H1 (cell line): Measurements from ENCODE around the gene NFKB1. TPM values are rescaled to one million over a fixed set of nuclear protein-coding genes. Genes with fewer than 3 reads are reported as not detected.

ENCODE experiments used
- CTCF ChIA-PET: fragments of 300-600 bp; sonication (Branson Sonifier 250); formaldehyde crosslinking; loops from one replicate; lab custom pipeline; 2021; ENCODE audit not compliant: partially characterized antibody; lab: Charles Lee
- POLR2A ChIA-PET: fragments of 300-600 bp; sonication (Branson Sonifier 250); formaldehyde crosslinking; loops from one replicate; lab custom pipeline; 2021; ENCODE audit warnings: inconsistent platforms; ENCODE audit not compliant: partially characterized antibody; lab: Charles Lee
- DNase-seq, 2 experiments: peaks; one replicate each; pipeline versions ENCODE4 v3.0.0 to v3.0.0-alpha.2; 2010 to 2022; ENCODE audit warnings: low spot score in 2 of 2, low read depth in 1 of 2, mixed read lengths in 1 of 2
- FAIRE-seq: peaks from 2 replicates; lab custom pipeline; 2011; peaks lifted over from hg19 to GRCh38; lab: Jason Lieb, UNC
- H2AFZ ChIP-seq: 2 replicates; pipeline ENCODE4 v1.8.1; 2012; ENCODE audit warnings: low read length, inconsistent platforms
- H2AK5ac ChIP-seq: 2 replicates; pipeline ENCODE4 v1.6.1; 2013; ENCODE audit warnings: low read depth, low read length
- H2BK120ac ChIP-seq: replicated peaks from 2 replicates; pipeline ENCODE3; 2013; ENCODE audit warnings: low read depth, low read length, inconsistent platforms
- H2BK12ac ChIP-seq: 2 replicates; pipeline ENCODE4 v1.6.1; 2013; ENCODE audit warnings: low read depth, low read length
- H2BK15ac ChIP-seq: 2 replicates; pipeline ENCODE4 v1.6.1; 2013; ENCODE audit warnings: low read length
- H2BK20ac ChIP-seq: 2 replicates; pipeline ENCODE4 v1.6.1; 2013; ENCODE audit warnings: low read length
- H2BK5ac ChIP-seq: 2 replicates; pipeline ENCODE4 v1.6.1; 2013; ENCODE audit warnings: low read depth, low read length
- H3K14ac ChIP-seq: 2 replicates; pipeline ENCODE4 v1.6.1; 2013; ENCODE audit warnings: inconsistent platforms; ENCODE audit not compliant: insufficient read length
- H3K18ac ChIP-seq: 2 replicates; pipeline ENCODE4 v1.6.1; 2013; ENCODE audit warnings: low read length; ENCODE audit errors: extremely low read depth
- H3K23ac ChIP-seq: 2 replicates; pipeline ENCODE4 v1.6.1; 2013; ENCODE audit warnings: inconsistent platforms; ENCODE audit not compliant: insufficient read length
- H3K23me2 ChIP-seq: 2 replicates; pipeline ENCODE4 v1.6.1; 2013; ENCODE audit warnings: low read depth, low read length
- H3K27ac ChIP-seq: 2 replicates; pipeline ENCODE4 v1.6.1; 2011; ENCODE audit warnings: low read depth, low read length, inconsistent platforms
- H3K27me3 ChIP-seq, 4 experiments: replicated peaks in 1 of 4; 1 replicate in 1 of 4; 2 replicates in 3 of 4; pipeline versions ENCODE4 v1.6.1 to v1.8.1; 2011 to 2013; ENCODE audit warnings: low read length in 3 of 4, mild to moderate bottlenecking in 3 of 4, inconsistent platforms in 2 of 4, mixed read lengths in 2 of 4, moderate library complexity in 1 of 4; ENCODE audit not compliant: control insufficient read depth in 3 of 4, insufficient read depth in 3 of 4; ENCODE audit errors: extremely low read depth in 1 of 4
- H3K36me3 ChIP-seq, 4 experiments: 2 replicates each; pipeline versions ENCODE4 v1.6.1 to v1.8.1; 2011 to 2013; ENCODE audit warnings: mild to moderate bottlenecking in 4 of 4, low read length in 3 of 4, moderate library complexity in 2 of 4, control low read depth in 1 of 4, inconsistent platforms in 1 of 4; ENCODE audit not compliant: insufficient read depth in 4 of 4, control insufficient read depth in 2 of 4
- H3K4ac ChIP-seq: replicated peaks from 2 replicates; pipeline ENCODE3; 2013; ENCODE audit warnings: low read length, low read depth, mixed read lengths, inconsistent platforms; ENCODE audit not compliant: insufficient read length
- H3K4me1 ChIP-seq, 4 experiments: replicated peaks in 1 of 4; 1 replicate in 1 of 4; 2 replicates in 3 of 4; pipeline versions ENCODE4 v1.6.1 to v1.8.1; 2011 to 2013; ENCODE audit warnings: low read length in 3 of 4, inconsistent platforms in 2 of 4, mixed read lengths in 1 of 4; ENCODE audit not compliant: insufficient read depth in 4 of 4, control insufficient read depth in 3 of 4
- H3K4me2 ChIP-seq, 2 experiments: 2 replicates each; pipeline versions ENCODE4 v1.6.1 to v1.8.1; 2011 to 2013; ENCODE audit warnings: low read depth in 2 of 2, low read length in 2 of 2, control low read depth in 1 of 2, inconsistent platforms in 1 of 2, mild to moderate bottlenecking in 1 of 2; ENCODE audit not compliant: insufficient read depth in 1 of 2
- H3K4me3 ChIP-seq, 4 experiments: fragments of 200-600, 300-600 bp in 1 of 4; sonication (generic), shearing (Covaris generic), sonication (Bioruptor Twin) in 1 of 4; 2 replicates each; pipeline versions ENCODE4 v1.5.1 to v1.8.1; 2011 to 2016; ENCODE audit warnings: low read length in 4 of 4, low read depth in 3 of 4, control low read depth in 2 of 4, inconsistent platforms in 2 of 4, mild to moderate bottlenecking in 2 of 4, mixed read lengths in 1 of 4, moderate library complexity in 1 of 4; ENCODE audit not compliant: insufficient read depth in 2 of 4; ENCODE audit errors: extremely low read depth in 1 of 4
- H3K56ac ChIP-seq: replicated peaks from 2 replicates; pipeline ENCODE3; 2013; ENCODE audit warnings: low read depth, mild to moderate bottlenecking, mixed read lengths, low read length, inconsistent platforms; ENCODE audit not compliant: insufficient read length
- H3K79me1 ChIP-seq: 2 replicates; pipeline ENCODE4 v1.6.1; 2013; ENCODE audit warnings: low read depth, low read length, control low read depth
- H3K79me2 ChIP-seq, 2 experiments: 2 replicates each; pipeline versions ENCODE4 v1.6.1 to v1.8.1; 2012 to 2013; ENCODE audit warnings: low read length in 2 of 2, mild to moderate bottlenecking in 2 of 2, inconsistent platforms in 1 of 2; ENCODE audit not compliant: insufficient read depth in 2 of 2, control insufficient read depth in 1 of 2
- H3K9ac ChIP-seq, 4 experiments: replicated peaks in 1 of 4; 1 replicate in 1 of 4; 2 replicates in 3 of 4; pipeline versions ENCODE4 v1.6.1 to v1.8.1; 2011 to 2013; ENCODE audit warnings: low read depth in 3 of 4, low read length in 3 of 4, control low read depth in 2 of 4, mild to moderate bottlenecking in 2 of 4, moderate library complexity in 2 of 4, inconsistent platforms in 1 of 4; ENCODE audit errors: extremely low read depth in 1 of 4
- H3K9me3 ChIP-seq, 2 experiments: 2 replicates each; pipeline versions ENCODE4 v1.6.1 to v1.8.1; 2012 to 2013; ENCODE audit warnings: mild to moderate bottlenecking in 2 of 2, moderate library complexity in 2 of 2, control low read depth in 1 of 2, inconsistent platforms in 1 of 2, low read depth in 1 of 2, low read length in 1 of 2, mixed read lengths in 1 of 2; ENCODE audit not compliant: insufficient read depth in 2 of 2
- H4K20me1 ChIP-seq, 2 experiments: replicated peaks in 1 of 2; 2 replicates each; pipeline versions ENCODE3 to v1.8.1; 2011 to 2013; ENCODE audit warnings: inconsistent platforms in 2 of 2, low read length in 2 of 2, mild to moderate bottlenecking in 1 of 2; ENCODE audit not compliant: insufficient read depth in 2 of 2, control insufficient read depth in 1 of 2
- H4K5ac ChIP-seq: 2 replicates; pipeline ENCODE4 v1.6.1; 2013; ENCODE audit warnings: low read length, low read depth, mixed read lengths, inconsistent platforms; ENCODE audit not compliant: insufficient read length
- H4K8ac ChIP-seq: 2 replicates; pipeline ENCODE4 v1.8.0; 2013; ENCODE audit warnings: mild to moderate bottlenecking, moderate library complexity, low read length, inconsistent platforms; ENCODE audit not compliant: insufficient read depth; ENCODE audit errors: extremely low read depth
- H4K91ac ChIP-seq: replicated peaks from 2 replicates; pipeline ENCODE3; 2013; ENCODE audit warnings: low read length, mixed read lengths, inconsistent platforms; ENCODE audit not compliant: insufficient read length
- ASH2L ChIP-seq: fragments of 200-600, 300-600 bp; sonication (generic); IDR thresholded peaks from one replicate; pipeline ENCODE4 v1.7.1; 2017; ENCODE audit warnings: low read length
- EGR1 ChIP-seq: IDR thresholded peaks from 2 replicates; pipeline ENCODE4 v1.6.1; 2011; ENCODE audit warnings: low read depth, low read length, borderline replicate concordance
- SUZ12 ChIP-seq: fragments of 200-600 bp; sonication (generic); IDR thresholded peaks from 2 replicates; pipeline ENCODE4 v1.6.1; 2012; ENCODE audit warnings: mild to moderate bottlenecking, inconsistent platforms, low read length, moderate library complexity, mixed read lengths
- WGBS, 2 experiments: shearing (Covaris generic) in 1 of 2; methylation state at CpG; one replicate each; pipeline versions ENCODE4 v1.1.6 to v1.1.7; 2013 to 2015; ENCODE audit warnings: low lambda C conversion rate in 2 of 2, mixed read lengths in 2 of 2, inconsistent platforms in 1 of 2, low coverage in 1 of 2, missing lambda C conversion rate in 1 of 2; ENCODE audit not compliant: insufficient replicate concordance in 2 of 2, insufficient coverage in 1 of 2, insufficient read length in 1 of 2; ENCODE audit errors: extremely low coverage in 1 of 2, missing lambda C conversion rate in 1 of 2; 5-methylcytosine and 5-hydroxymethylcytosine counted together
- polyA plus RNA-seq, 7 experiments: library from polyadenylated mRNA; depleted of rRNA in 3 of 7; stranded (reverse) in 5 of 7; unstranded in 2 of 7; fragments of >200 nt in 5 of 7; fragments of 200-250 nt in 2 of 7; gene quantifications; 1 replicate in 5 of 7; 2 replicates in 1 of 7; 4 replicates in 1 of 7; pipeline versions ENCODE4 v1.2.1 to v1.2.3, GENCODE V29; 2011 to 2013; ENCODE audit warnings: missing spikeins in 2 of 7, mixed read lengths in 2 of 7
- total RNA-seq: library from RNA; stranded (reverse); fragmentation: NEBNext Ultra II Directional; extraction: Animal tissue kit (Norgen Biotek cat#: 25700); gene quantifications from 2 replicates; pipeline ENCODE4 v1.2.1, GENCODE V29; 2021

NFKB1 gene
- total and polyA plus RNA-seq, 2 of the 8 experiments (the other 6 are each of a cell fraction or from before 2014, with no cell fraction given), result 2.9 to 6.8 TPM

- Histone ChIP-seq H4K91ac (no peak overlapping the region), H2AK5ac (no peak overlapping the region), H2BK15ac (no peak overlapping the region), H3K4me2 (no peak overlapping the region), H3K79me2 (no peaks in the 10 kb centered on the region), H3K9me3 (no peaks in the 10 kb centered on the region), H2AFZ (no peak overlapping the region), H3K23ac (no peak overlapping the region), H3K36me3 (no peaks in the 10 kb centered on the region), H4K8ac (no peak overlapping the region), H3K23me2 (no peaks in the 10 kb centered on the region), H2BK12ac (no peak overlapping the region), H3K79me1 (no peaks in the 10 kb centered on the region), H3K14ac (no peak overlapping the region), H4K5ac (no peak overlapping the region), H2BK120ac (no peak overlapping the region), H2BK5ac (no peak overlapping the region), H3K4me1 (no peaks in the 10 kb centered on the region), H3K27ac (no peak overlapping the region), H3K4ac (no peak overlapping the region), H3K4me3 (no peak overlapping the region), H3K18ac (no peak overlapping the region), H2BK20ac (no peak overlapping the region), H3K56ac (no peak overlapping the region), H3K27me3 (no peaks in the 10 kb centered on the region), H4K20me1 (no peaks in the 10 kb centered on the region), H3K9ac (no peak overlapping the region)
- ChIA-PET POLR2A (no interaction called here), CTCF (no interaction called here)
- 73% methylated on average over 1 of the region's 1 CpG; no CpG with 5 or more reads in 1 of the 2 experiments for WGBS, 2 experiments
- no peak for FAIRE-seq
- DNase-seq, result no peak
- TF ChIP-seq ASH2L (no peak), SUZ12 (no peak), EGR1 (no peak)
These were observed 82.9 kb downstream of the NFKB1 start for GRCh38 chr4:102584091-102584490.
